CD14-positive monocyte (primary cell): ENCODE data around the gene SMURF2. TPM values are rescaled to one million over a fixed set of nuclear protein-coding genes. Genes with fewer than 3 reads are reported as not detected.
"Not testable (repeated sequence)": the region's sequence is repeated elsewhere in the genome, so short reads cannot be mapped to it uniquely, and the experiment has no call there.

Experiments used
- DNase-seq, 3 donors: peaks; one replicate each; pipeline ENCODE4 v3.0.0-alpha.2; 2011 to 2022
- H2AFZ ChIP-seq: 2 replicates; pipeline ENCODE4 v1.6.0; 2012; ENCODE audit warnings: mild to moderate bottlenecking, low read depth, low read length, inconsistent platforms; ENCODE audit not compliant: insufficient read depth, poor library complexity, severe bottlenecking
- H3K27ac ChIP-seq, 2 donors: 1 replicate in 1 of 2; 2 replicates in 1 of 2; pipeline ENCODE4 v1.5.1; 2012 to 2013; ENCODE audit warnings: low read length in 2 of 2, control low read depth in 1 of 2, inconsistent platforms in 1 of 2, low read depth in 1 of 2, mild to moderate bottlenecking in 1 of 2
- H3K27me3 ChIP-seq, 2 donors: one replicate each; pipeline versions ENCODE4 v1.6.0 to v1.6.1; 2011 to 2013; ENCODE audit warnings: low read length in 2 of 2; ENCODE audit not compliant: control insufficient read depth in 2 of 2, insufficient read depth in 2 of 2
- H3K36me3 ChIP-seq, 2 donors: replicated peaks in 1 of 2; 1 replicate in 1 of 2; 2 replicates in 1 of 2; pipeline versions ENCODE4 v1.5.1 to v1.6.1; 2012 to 2013; ENCODE audit warnings: low read length in 2 of 2, control low read depth in 1 of 2, inconsistent platforms in 1 of 2, mild to moderate bottlenecking in 1 of 2; ENCODE audit not compliant: insufficient read depth in 2 of 2, control insufficient read depth in 1 of 2
- H3K4me1 ChIP-seq, 2 donors: 1 replicate in 1 of 2; 2 replicates in 1 of 2; pipeline versions ENCODE4 v1.5.1 to v1.6.1; 2012 to 2013; ENCODE audit warnings: low read length in 2 of 2, control low read depth in 1 of 2, inconsistent platforms in 1 of 2, mild to moderate bottlenecking in 1 of 2, moderate library complexity in 1 of 2; ENCODE audit not compliant: insufficient read depth in 2 of 2, control insufficient read depth in 1 of 2
- H3K4me2 ChIP-seq: replicated peaks from 2 replicates; pipeline ENCODE3; 2012; ENCODE audit warnings: low read length, moderate library complexity, mild to moderate bottlenecking; ENCODE audit not compliant: poor library complexity, severe bottlenecking; ENCODE audit errors: extremely low read depth
- H3K4me3 ChIP-seq, 3 experiments: fragments of 200-600 bp in 1 of 3; sonication (generic) in 1 of 3; replicated peaks in 1 of 3; 1 replicate in 2 of 3; 2 replicates in 1 of 3; pipeline ENCODE4 v1.5.1; 2011 to 2013; ENCODE audit warnings: low read length in 3 of 3, mild to moderate bottlenecking in 3 of 3, control low read depth in 2 of 3, low read depth in 2 of 3, inconsistent platforms in 1 of 3, moderate library complexity in 1 of 3
- H3K79me2 ChIP-seq: 2 replicates; pipeline ENCODE4 v1.6.0; 2012; ENCODE audit warnings: mild to moderate bottlenecking, control low read depth, inconsistent platforms, low read length, moderate library complexity; ENCODE audit not compliant: insufficient read depth
- H3K9ac ChIP-seq: 2 replicates; pipeline ENCODE4 v1.6.0; 2017; ENCODE audit warnings: low read length, mild to moderate bottlenecking; ENCODE audit not compliant: insufficient read depth, poor library complexity, severe bottlenecking
- H3K9me3 ChIP-seq, 2 donors: replicated peaks in 1 of 2; 1 replicate in 1 of 2; 2 replicates in 1 of 2; pipeline versions ENCODE4 v1.5.1 to v1.6.1; 2012 to 2013; ENCODE audit warnings: low read length in 2 of 2, control low read depth in 1 of 2; ENCODE audit not compliant: control insufficient read depth in 1 of 2, insufficient read depth in 1 of 2
- H4K20me1 ChIP-seq: 2 replicates; pipeline ENCODE4 v1.6.0; 2012; ENCODE audit warnings: mild to moderate bottlenecking, low read length, control low read depth, moderate library complexity; ENCODE audit not compliant: insufficient read depth
- H3K27ac Mint-ChIP-seq, 7 donors: one replicate each; pipeline ENCODE4 v1.8.0; 2020; ENCODE audit warnings: mild to moderate bottlenecking in 7 of 7, mixed read lengths in 7 of 7, moderate library complexity in 6 of 7, inconsistent platforms in 2 of 7
- H3K27me3 Mint-ChIP-seq, 3 donors: one replicate each; pipeline ENCODE4 v1.8.0; 2021 to 2022; ENCODE audit warnings: low read depth in 3 of 3, mild to moderate bottlenecking in 3 of 3, mixed read lengths in 3 of 3, moderate library complexity in 3 of 3, inconsistent platforms in 1 of 3
- H3K36me3 Mint-ChIP-seq, 2 donors: one replicate each; pipeline ENCODE4 v1.8.0; 2020; ENCODE audit warnings: mixed read lengths in 2 of 2, inconsistent platforms in 1 of 2, mild to moderate bottlenecking in 1 of 2
- H3K4me1 Mint-ChIP-seq: one replicate; pipeline ENCODE4 v1.8.0; 2020; ENCODE audit warnings: mild to moderate bottlenecking, mixed read lengths
- H3K4me3 Mint-ChIP-seq, 2 donors: one replicate each; pipeline ENCODE4 v1.8.0; 2020; ENCODE audit warnings: mild to moderate bottlenecking in 2 of 2, mixed read lengths in 2 of 2, moderate library complexity in 1 of 2
- H3K9me3 Mint-ChIP-seq, 7 donors: one replicate each; pipeline ENCODE4 v1.8.0; 2020 to 2022; ENCODE audit warnings: mixed read lengths in 7 of 7, mild to moderate bottlenecking in 6 of 7, moderate library complexity in 6 of 7, inconsistent platforms in 2 of 7
- CTCF ChIP-seq: fragments of 200-600 bp; IDR thresholded peaks from one replicate; pipeline ENCODE4 v1.8.0; 2022; ENCODE audit warnings: antibody characterized with exemption, mild to moderate bottlenecking
- WGBS: methylation state at CpG from one replicate; pipeline ENCODE4 v1.1.5; 2013; ENCODE audit warnings: missing lambda C conversion rate; ENCODE audit not compliant: insufficient coverage; 5-methylcytosine and 5-hydroxymethylcytosine counted together
- intact Hi-C, 2 donors: fragments of 100-400 bp; cut with micrococcal nuclease; formaldehyde crosslinking; loops; one replicate each; pipeline versions ENCODE4 v1.15.0 to v1.15.1; 2023
- polyA plus RNA-seq, 3 donors: library from polyadenylated mRNA; depleted of rRNA in 1 of 3; unstranded in 2 of 3; stranded (reverse) in 1 of 3; fragments of 300-500 nt in 2 of 3; fragments of >200 nt in 1 of 3; fragmentation: Illumina TruSeq in 2 of 3; gene quantifications; 1 replicate in 2 of 3; 2 replicates in 1 of 3; pipeline ENCODE4 v1.2.3, GENCODE V29; 2012 to 2021

The SMURF2 gene
- polyA plus RNA-seq, 3 donors: 2.2 to 12.9 (median 4.5) TPM

- no peak overlapping the region for H3K4me2 ChIP-seq
- no peaks in the 10 kb centered on the region for H3K79me2 ChIP-seq
- no peaks in the 10 kb centered on the region for H3K9me3 Mint-ChIP-seq
- no peaks in the 10 kb centered on the region for H3K4me1 ChIP-seq
- no peaks in the 10 kb centered on the region for H4K20me1 ChIP-seq
- no peak for TF ChIP-seq CTCF
- H3K36me3 ChIP-seq: peaks cover 61 to 92% of the 10 kb centered on the region in 2 donors
- no peaks in the 10 kb centered on the region for H3K9me3 ChIP-seq
- H3K4me1 Mint-ChIP-seq: peaks cover 1% of the 10 kb centered on the region
- H3K4me3 ChIP-seq: no peak overlapping the region
- WGBS: no CpG with 5 or more reads among the region's 1 CpG
- H2AFZ ChIP-seq: no peak overlapping the region
- H3K27ac Mint-ChIP-seq: no peak overlapping the region
- no peak overlapping the region for H3K9ac ChIP-seq
- intact Hi-C loops: no loop called here
- H3K4me3 Mint-ChIP-seq: no peak overlapping the region
- no peaks in the 10 kb centered on the region for H3K27me3 ChIP-seq
- H3K27ac ChIP-seq: no peak overlapping the region
- H3K27me3 Mint-ChIP-seq: no peaks in the 10 kb centered on the region
- peak in 1 of 3 donors; percentile 4 for DNase-seq
- peaks cover 55 to 79% of the 10 kb centered on the region in 2 donors for H3K36me3 Mint-ChIP-seq
These were observed 82.2 kb downstream of the SMURF2 start for GRCh38 chr17:64579917-64580316.

- H3K4me3 ChIP-seq, DNase-seq, H3K9me3 Mint-ChIP-seq, H3K9me3 ChIP-seq, H4K20me1 ChIP-seq, H3K4me1 ChIP-seq, H3K4me2 ChIP-seq, H3K9ac ChIP-seq, H3K4me1 Mint-ChIP-seq, intact Hi-C loops, H2AFZ ChIP-seq, H3K27ac ChIP-seq, H3K27me3 Mint-ChIP-seq, H3K27me3 ChIP-seq, H3K4me3 Mint-ChIP-seq, H3K79me2 ChIP-seq: not testable (repeated sequence)
- H3K27ac Mint-ChIP-seq: peak overlapping the region in 1 of 7 donors; percentile 25
- H3K36me3 ChIP-seq: peaks cover 50 to 81% of the 10 kb centered on the region in 2 donors
- no CpG with 5 or more reads among the region's 4 CpGs for WGBS
- H3K36me3 Mint-ChIP-seq: peaks cover 42 to 65% of the 10 kb centered on the region in 2 donors
These were observed 85.1 kb downstream of the SMURF2 start for GRCh38 chr17:64577025-64577424.
